K562 (cell line): ENCODE data around the gene TET2. TPM values are rescaled to one million over a fixed set of nuclear protein-coding genes. Genes with fewer than 3 reads are reported as not detected.

ENCODE experiments used
- ATAC-seq: fragments of 200-7000 bp; cut with Tn5 transposase; 3 replicates; pipeline ENCODE4 v1.9.1; 2020; ENCODE audit warnings: moderate library complexity
- BruUV-seq: library from RNA; stranded (reverse); fragments of 400-500 nt; replicated peaks from 2 replicates; lab custom pipeline; 2021; lab: Mats Ljungman, UMichigan
- CTCF ChIA-PET: fragments of 300-600 bp; formaldehyde crosslinking; extraction: SDS; loops from one replicate; lab custom pipeline; 2021; ENCODE audit warnings: low intra/inter-chr PET ratio; lab: Yijun Ruan, JAX
- POLR2A ChIA-PET: fragments of 300-600, 350-650 bp; sonication (Branson Sonifier 250); formaldehyde crosslinking; extraction: SDS; loops from one replicate; lab custom pipeline; 2021; ENCODE audit warnings: antibody characterized with exemption, inconsistent platforms; lab: Yijun Ruan, JAX
- DNase-seq, 4 experiments: peaks; one replicate each; pipeline versions ENCODE4 v3.0.0 to v3.0.0-alpha.2; 2011 to 2018; ENCODE audit warnings: low spot score in 3 of 4, mixed read lengths in 3 of 4; ENCODE audit errors: extremely low read depth in 1 of 4
- FAIRE-seq: peaks from 2 replicates; lab custom pipeline; 2011; peaks lifted over from hg19 to GRCh38; lab: Jason Lieb, UNC
- H2AFZ ChIP-seq: 2 replicates; pipeline ENCODE4 v1.6.0; 2011; ENCODE audit warnings: low read depth, low read length, control low read depth, inconsistent platforms
- H3K27ac ChIP-seq: fragments of 200-600 bp; 3 replicates; pipeline ENCODE4 v1.8.0; 2011; ENCODE audit warnings: low read depth, mild to moderate bottlenecking, control low read depth, inconsistent platforms, low read length, moderate library complexity, mixed read lengths; ENCODE audit errors: extremely low read depth
- H3K27me3 ChIP-seq, 2 experiments: fragments of 300-600 bp in 1 of 2; 2 replicates in 1 of 2; 3 replicates in 1 of 2; pipeline versions ENCODE4 v1.6.0 to v1.8.0; 2011; ENCODE audit warnings: inconsistent platforms in 2 of 2, low read length in 2 of 2, mild to moderate bottlenecking in 1 of 2, mixed read lengths in 1 of 2, moderate library complexity in 1 of 2; ENCODE audit not compliant: control insufficient read depth in 2 of 2, insufficient read depth in 2 of 2
- H3K36me3 ChIP-seq: fragments of 300-600 bp; 3 replicates; pipeline ENCODE4 v1.8.0; 2011; ENCODE audit warnings: mild to moderate bottlenecking, low read length, inconsistent platforms; ENCODE audit not compliant: control insufficient read depth, insufficient read depth
- H3K4me1 ChIP-seq, 2 experiments: fragments of 200-600 bp in 1 of 2; replicated peaks in 1 of 2; 2 replicates in 1 of 2; 3 replicates in 1 of 2; pipeline versions ENCODE4 v1.5.1 to v1.8.0; 2011; ENCODE audit warnings: inconsistent platforms in 2 of 2, low read length in 2 of 2, mild to moderate bottlenecking in 1 of 2, mixed read lengths in 1 of 2, moderate library complexity in 1 of 2; ENCODE audit not compliant: control insufficient read depth in 2 of 2, insufficient read depth in 2 of 2
- H3K4me2 ChIP-seq: 2 replicates; pipeline ENCODE4 v1.6.1; 2011; ENCODE audit warnings: low read length, control low read depth, inconsistent platforms, mixed read lengths; ENCODE audit not compliant: insufficient read depth
- H3K4me3 ChIP-seq: fragments of 200-600 bp; sonication (generic), shearing (Covaris generic); 2 replicates; pipeline ENCODE4 v1.5.1; 2016; ENCODE audit warnings: control low read depth, inconsistent platforms
- H3K79me2 ChIP-seq: fragments of 200-600 bp; 3 replicates; pipeline ENCODE4 v1.8.0; 2011; ENCODE audit warnings: low read length, inconsistent platforms; ENCODE audit not compliant: control insufficient read depth, insufficient read depth
- H3K9ac ChIP-seq, 2 experiments: 2 replicates each; pipeline versions ENCODE4 v1.6.0 to v1.6.1; 2011; ENCODE audit warnings: low read depth in 2 of 2, low read length in 2 of 2, control low read depth in 1 of 2, inconsistent platforms in 1 of 2, mild to moderate bottlenecking in 1 of 2, mixed read lengths in 1 of 2; ENCODE audit not compliant: insufficient read depth in 1 of 2
- H3K9me1 ChIP-seq: one replicate; pipeline ENCODE4 v1.6.0; 2011; ENCODE audit warnings: inconsistent platforms, mild to moderate bottlenecking, low read length, moderate library complexity; ENCODE audit not compliant: control insufficient read depth, insufficient read depth
- H3K9me3 ChIP-seq: replicated peaks from 2 replicates; pipeline ENCODE4 v1.5.1; 2011; ENCODE audit warnings: low read depth, low read length, inconsistent platforms; ENCODE audit not compliant: control insufficient read depth, insufficient read depth
- H4K20me1 ChIP-seq: replicated peaks from 2 replicates; pipeline ENCODE4 v1.6.1; 2011; ENCODE audit warnings: low read length, inconsistent platforms, mixed read lengths; ENCODE audit not compliant: control insufficient read depth, insufficient read depth
- EGR1 ChIP-seq: fragments of 450-650 bp; conservative IDR thresholded peaks from 2 replicates; pipeline ENCODE4 v1.6.1; 2017; ENCODE audit warnings: mild to moderate bottlenecking
- MED1 ChIP-seq: sonication (generic); formaldehyde crosslinking; IDR thresholded peaks from 2 replicates; pipeline ENCODE4 v1.8.1; 2023; ENCODE audit warnings: missing genetic modification reagents, borderline replicate concordance
- MEF2A ChIP-seq: IDR thresholded peaks from 2 replicates; pipeline ENCODE4 v1.6.1; 2011; ENCODE audit warnings: low read depth, mild to moderate bottlenecking, low read length, moderate library complexity; ENCODE audit not compliant: control insufficient read depth
- MITF ChIP-seq: IDR thresholded peaks from 2 replicates; pipeline ENCODE4 v1.6.1; 2014; ENCODE audit warnings: antibody characterized with exemption
- MTA2 ChIP-seq: fragments of 450-650 bp; IDR thresholded peaks from 2 replicates; pipeline ENCODE4 v1.6.1; 2016; ENCODE audit warnings: low read depth
- NFYB ChIP-seq: IDR thresholded peaks from 2 replicates; pipeline ENCODE4 v1.6.1; 2011; ENCODE audit warnings: mild to moderate bottlenecking, moderate library complexity; ENCODE audit not compliant: insufficient read length; ENCODE audit errors: extremely low read depth
- ZBTB5 ChIP-seq: fragments of 450-650 bp; IDR thresholded peaks from 2 replicates; pipeline ENCODE4 v1.6.1; 2017; ENCODE audit warnings: antibody characterized with exemption
- WGBS: fragments of 100-300 bp; shearing (Covaris generic); methylation state at CpG from one replicate; pipeline ENCODE4 v1.1.6; 2016; ENCODE audit warnings: low coverage, mixed read lengths; ENCODE audit not compliant: insufficient coverage; ENCODE audit errors: missing lambda C conversion rate; 5-methylcytosine and 5-hydroxymethylcytosine counted together
- in situ Hi-C: fragments of 300-500 bp; cut with MboI; formaldehyde crosslinking; loops from 4 replicates; pipeline ENCODE4 v1.15.0; 2018; ENCODE audit warnings: inconsistent platforms, mixed read lengths
- intact Hi-C: fragments of 100-400 bp; cut with micrococcal nuclease; formaldehyde crosslinking; loops from 2 replicates; pipeline ENCODE4 v1.14.2; 2022
- polyA plus RNA-seq, 8 experiments: library from polyadenylated mRNA; depleted of rRNA in 4 of 8; stranded (reverse) in 5 of 8; unstranded in 3 of 8; fragments of >200 nt; fragmentation: Nextera tagmentation in 2 of 8; fragmentation: Illumina TruSeq in 1 of 8; extraction: Ambion mirVana in 2 of 8; extraction: Trizol in 1 of 8; gene quantifications; 2 replicates each; pipeline versions ENCODE4 v1.2.1 to v1.2.3, GENCODE V29; 2011 to 2014; ENCODE audit warnings: inconsistent platforms in 1 of 8, missing spikeins in 1 of 8
- total RNA-seq, 7 experiments: library from RNA; depleted of rRNA in 6 of 7; stranded (reverse); fragments of >200 nt in 6 of 7; fragmentation: Illumina TruSeq in 2 of 7; extraction: Trizol in 2 of 7; gene quantifications; 2 replicates each; pipeline versions ENCODE4 v1.2.1 to v1.2.3, GENCODE V29; 2011 to 2021; ENCODE audit warnings: low replicate concordance in 1 of 7
- TF ChIP-seq, protein P1 (sequence below): sonication (generic); formaldehyde crosslinking; IDR thresholded peaks from 2 replicates; pipeline ENCODE4 v1.8.0; 2022; ENCODE audit warnings: mild to moderate bottlenecking, missing genetic modification reagents

Gene TET2
- total and polyA plus RNA-seq, 9 of the 15 experiments (the other 6 are each of a cell fraction or from before 2014, with no cell fraction given), result 0.80 to 11.1 (median 4.9) TPM

DNA sequence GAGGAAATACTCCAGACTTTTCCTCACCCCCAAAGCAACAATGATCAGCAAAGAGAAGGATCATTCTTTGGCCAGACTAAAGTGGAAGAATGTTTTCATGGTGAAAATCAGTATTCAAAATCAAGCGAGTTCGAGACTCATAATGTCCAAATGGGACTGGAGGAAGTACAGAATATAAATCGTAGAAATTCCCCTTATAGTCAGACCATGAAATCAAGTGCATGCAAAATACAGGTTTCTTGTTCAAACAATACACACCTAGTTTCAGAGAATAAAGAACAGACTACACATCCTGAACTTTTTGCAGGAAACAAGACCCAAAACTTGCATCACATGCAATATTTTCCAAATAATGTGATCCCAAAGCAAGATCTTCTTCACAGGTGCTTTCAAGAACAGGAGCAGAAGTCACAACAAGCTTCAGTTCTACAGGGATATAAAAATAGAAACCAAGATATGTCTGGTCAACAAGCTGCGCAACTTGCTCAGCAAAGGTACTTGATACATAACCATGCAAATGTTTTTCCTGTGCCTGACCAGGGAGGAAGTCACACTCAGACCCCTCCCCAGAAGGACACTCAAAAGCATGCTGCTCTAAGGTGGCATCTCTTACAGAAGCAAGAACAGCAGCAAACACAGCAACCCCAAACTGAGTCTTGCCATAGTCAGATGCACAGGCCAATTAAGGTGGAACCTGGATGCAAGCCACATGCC is 89.7 kb downstream of the TET2 start (continued):
- TF ChIP-seq MEF2A (no peak), MTA2 (no peak)

- H2AFZ ChIP-seq, result no peak overlapping the region
- H3K4me2 ChIP-seq, result no peak overlapping the region
- H3K36me3 ChIP-seq, result peaks cover 7% of the 10 kb centered on the region; the same call in 2 of the 3 replicates
- no peak overlapping the region for H3K27ac ChIP-seq
- intact Hi-C loops (no loop called here), in situ Hi-C loops (no loop called here)
- H3K79me2 ChIP-seq, result no peaks in the 10 kb centered on the region
- H3K9me1 ChIP-seq, result no peaks in the 10 kb centered on the region
- no peak overlapping the region for H3K9ac ChIP-seq
- no TSS peak for BruUV-seq
- no peaks in the 10 kb centered on the region for H3K27me3 ChIP-seq
- CTCF ChIA-PET, result no interaction called here
- no peaks in the 10 kb centered on the region for H3K4me1 ChIP-seq
- ATAC-seq (no peak), DNase-seq (no peak), FAIRE-seq (no peak)
- 82% methylated on average over 2 of the region's 2 CpGs for WGBS
- no peaks in the 10 kb centered on the region for H4K20me1 ChIP-seq
- POLR2A ChIA-PET, result interaction anchor here (0.6 kb wide), 1 partner anchor 11 kb away, joined by 3 read pairs; no protein-coding TSS in a partner anchor
- H3K9me3 ChIP-seq, result no peaks in the 10 kb centered on the region
- TF ChIP-seq, protein P1, sequence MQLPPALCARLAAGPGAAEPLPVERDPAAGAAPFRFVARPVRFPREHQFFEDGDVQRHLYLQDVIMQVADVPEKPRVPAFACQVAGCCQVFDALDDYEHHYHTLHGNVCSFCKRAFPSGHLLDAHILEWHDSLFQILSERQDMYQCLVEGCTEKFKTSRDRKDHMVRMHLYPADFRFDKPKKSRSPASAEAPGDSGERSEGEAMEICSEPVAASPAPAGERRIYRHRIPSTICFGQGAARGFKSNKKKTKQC, result no peak
- TF ChIP-seq ZBTB5 (no peak), MITF (no peak), NFYB (no peak), EGR1 (no peak), MED1 (CRISPR knock-in tag) (no peak)
- TF ChIP-seq, all 486 proteins: peak for 0
- no peak overlapping the region for H3K4me3 ChIP-seq
These were observed 90.2 kb downstream of the TET2 start for GRCh38 chr4:105236916-105237311.
